ENCODE results near the gene SLC38A6. TPM values are rescaled to one million over a fixed set of nuclear protein-coding genes. Genes with fewer than 3 reads are reported as not detected.

Gene SLC38A6
- total RNA-seq, 1 donor from 2014 or later: 14.4 TPM

DNA sequence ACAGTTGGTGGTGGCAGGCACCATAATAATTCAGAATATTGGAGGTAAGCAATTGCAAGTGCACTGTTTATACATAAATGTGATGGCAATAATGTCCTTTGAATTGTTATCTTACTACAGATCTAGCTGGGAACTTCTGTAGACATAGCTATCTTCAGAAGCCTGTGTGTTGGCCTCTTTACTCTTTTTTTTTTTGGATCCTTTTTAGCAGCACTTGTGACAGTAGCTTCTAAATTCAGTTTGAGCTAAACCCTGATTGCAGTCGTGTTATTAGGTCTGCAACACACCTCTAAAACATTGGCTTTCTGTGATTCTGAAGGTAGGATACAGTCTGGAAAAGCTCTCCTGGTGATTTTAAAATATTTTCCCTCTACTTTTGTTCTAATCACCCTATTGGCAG is 38.5 kb downstream of the SLC38A6 start:
- H3K36me3 Mint-ChIP-seq (ENCODE audit: insufficient read depth): peaks cover 3% of the 10 kb centered on the region
- H3K9me3 Mint-ChIP-seq (ENCODE audit: low read depth): peaks cover 3% of the 10 kb centered on the region
- H3K4me3 Mint-ChIP-seq (ENCODE audit: low read depth): no peak overlapping the region
- TF ChIP-seq, protein P1, sequence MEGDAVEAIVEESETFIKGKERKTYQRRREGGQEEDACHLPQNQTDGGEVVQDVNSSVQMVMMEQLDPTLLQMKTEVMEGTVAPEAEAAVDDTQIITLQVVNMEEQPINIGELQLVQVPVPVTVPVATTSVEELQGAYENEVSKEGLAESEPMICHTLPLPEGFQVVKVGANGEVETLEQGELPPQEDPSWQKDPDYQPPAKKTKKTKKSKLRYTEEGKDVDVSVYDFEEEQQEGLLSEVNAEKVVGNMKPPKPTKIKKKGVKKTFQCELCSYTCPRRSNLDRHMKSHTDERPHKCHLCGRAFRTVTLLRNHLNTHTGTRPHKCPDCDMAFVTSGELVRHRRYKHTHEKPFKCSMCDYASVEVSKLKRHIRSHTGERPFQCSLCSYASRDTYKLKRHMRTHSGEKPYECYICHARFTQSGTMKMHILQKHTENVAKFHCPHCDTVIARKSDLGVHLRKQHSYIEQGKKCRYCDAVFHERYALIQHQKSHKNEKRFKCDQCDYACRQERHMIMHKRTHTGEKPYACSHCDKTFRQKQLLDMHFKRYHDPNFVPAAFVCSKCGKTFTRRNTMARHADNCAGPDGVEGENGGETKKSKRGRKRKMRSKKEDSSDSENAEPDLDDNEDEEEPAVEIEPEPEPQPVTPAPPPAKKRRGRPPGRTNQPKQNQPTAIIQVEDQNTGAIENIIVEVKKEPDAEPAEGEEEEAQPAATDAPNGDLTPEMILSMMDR (IDR thresholded peaks at IDR 0.05; ENCODE audit: unreplicated experiment): no peak
- peak overlapping the region; percentile 41 for H3K27ac Mint-ChIP-seq
- DNase-seq (ENCODE audit: low spot score, unreplicated experiment): no peak
- no peaks in the 10 kb centered on the region for H3K27me3 Mint-ChIP-seq
- no peaks in the 10 kb centered on the region for H3K4me1 Mint-ChIP-seq (ENCODE audit: low read depth)

DNA sequence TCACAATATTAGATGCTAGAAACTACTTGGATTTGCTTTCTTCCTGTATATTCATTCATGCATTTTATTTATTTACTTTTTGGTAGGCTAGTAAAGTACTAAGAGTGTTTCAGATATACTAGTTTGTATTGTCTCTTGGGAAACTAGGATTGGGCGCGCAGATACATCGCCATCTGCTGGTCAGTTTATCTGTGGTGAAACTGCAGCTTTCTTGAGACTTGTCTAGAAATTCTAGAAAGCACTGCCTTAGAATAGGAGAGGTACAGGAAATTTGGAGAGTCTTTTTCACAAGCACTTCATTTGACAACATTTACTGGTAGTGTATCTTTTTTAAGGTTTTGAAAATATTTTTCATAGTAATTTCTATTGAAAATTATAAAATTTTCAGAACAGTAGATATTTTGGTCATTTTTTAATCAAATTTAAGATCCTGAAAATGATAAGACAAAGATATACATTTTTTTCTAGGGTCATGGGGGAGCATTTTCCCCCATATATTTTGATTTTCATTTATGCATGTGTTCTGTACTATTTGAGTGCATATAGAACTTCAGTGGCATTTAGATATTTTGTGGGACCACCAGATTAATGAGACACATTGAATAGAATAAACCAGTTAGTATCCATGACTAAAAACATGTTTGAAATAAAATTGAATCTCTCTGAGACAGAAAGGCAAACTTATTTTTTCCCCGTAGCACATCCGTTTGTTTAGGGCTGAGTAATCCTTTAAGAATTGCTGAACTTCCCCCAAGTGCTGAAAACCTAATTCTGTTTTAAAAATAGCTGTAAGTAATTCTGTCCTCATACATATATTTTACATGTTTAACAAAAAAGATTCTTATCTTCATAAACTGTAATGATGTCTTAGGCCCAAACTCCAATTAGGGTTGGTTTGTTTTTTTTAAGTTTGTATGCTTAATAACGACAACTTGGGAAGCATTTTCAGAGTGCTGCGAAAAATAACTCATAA is 44.5 kb downstream of the SLC38A6 start:
- Mint-ChIP-seq H3K4me3 (ENCODE audit: low read depth) (no peak overlapping the region), H3K4me1 (ENCODE audit: low read depth) (no peaks in the 10 kb centered on the region), H3K27ac (no peak overlapping the region)

DNA sequence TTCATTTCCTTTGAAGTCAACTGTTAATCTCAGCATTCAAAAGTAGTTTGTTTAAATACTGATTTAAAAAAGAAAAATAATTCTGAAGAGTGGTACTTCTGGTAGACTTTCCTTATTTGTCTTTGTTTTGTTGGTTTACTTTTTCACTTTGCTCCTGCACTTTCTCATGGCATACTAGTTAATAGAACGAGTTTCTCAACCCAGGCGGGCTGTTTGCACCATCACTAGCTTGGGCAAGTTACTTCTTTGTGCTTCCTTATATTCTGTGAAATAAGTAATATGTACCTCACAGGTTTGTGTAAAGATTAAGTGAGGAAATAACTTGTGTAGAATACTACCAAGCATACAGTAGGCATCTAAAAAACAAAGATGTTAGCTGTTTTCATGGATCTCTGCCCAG is 45.5 kb downstream of the SLC38A6 start:
- Mint-ChIP-seq H3K4me1 (ENCODE audit: low read depth) (no peaks in the 10 kb centered on the region), H3K4me3 (ENCODE audit: low read depth) (no peak overlapping the region), H3K27ac (no peak overlapping the region), H3K27me3 (no peaks in the 10 kb centered on the region), H3K36me3 (ENCODE audit: insufficient read depth) (no peaks in the 10 kb centered on the region), H3K9me3 (ENCODE audit: low read depth) (no peaks in the 10 kb centered on the region)
- DNase-seq (ENCODE audit: low spot score, unreplicated experiment): no peak
- TF ChIP-seq, protein P1 (IDR thresholded peaks at IDR 0.05; ENCODE audit: unreplicated experiment): no peak

More for the DNA sequence above, 44.5 kb downstream of the SLC38A6 start:
- no peaks in the 10 kb centered on the region for H3K9me3 Mint-ChIP-seq (ENCODE audit: low read depth)
- H3K36me3 Mint-ChIP-seq (ENCODE audit: insufficient read depth): no peaks in the 10 kb centered on the region
- DNase-seq (ENCODE audit: low spot score, unreplicated experiment): peak; percentile 14
- H3K27me3 Mint-ChIP-seq: no peaks in the 10 kb centered on the region
- TF ChIP-seq, protein P1 (IDR thresholded peaks at IDR 0.05; ENCODE audit: unreplicated experiment): peak; percentile 95

DNA sequence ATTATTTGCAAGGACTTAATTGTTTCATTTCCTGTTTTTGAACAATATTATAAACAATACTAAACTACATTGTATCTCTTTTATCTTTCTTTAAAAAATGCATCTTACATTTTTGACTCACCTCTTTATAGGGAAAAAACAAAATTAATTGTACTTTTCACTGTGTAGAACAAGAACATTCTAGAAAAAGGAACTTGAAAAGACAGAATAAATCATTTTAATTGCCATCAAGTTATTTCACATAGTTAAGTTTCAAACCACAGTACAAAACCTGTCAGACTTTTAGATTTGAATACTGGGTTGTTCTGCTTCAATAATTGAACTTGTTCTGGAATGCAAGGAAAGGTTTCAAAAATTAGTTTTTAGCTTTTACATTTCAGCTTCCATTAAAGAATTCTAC is 50.0 kb downstream of the SLC38A6 start:
- H3K27ac Mint-ChIP-seq: no peak overlapping the region
- TF ChIP-seq, protein P1 (IDR thresholded peaks at IDR 0.05; ENCODE audit: unreplicated experiment): no peak
- H3K36me3 Mint-ChIP-seq (ENCODE audit: insufficient read depth): no peaks in the 10 kb centered on the region
- no peaks in the 10 kb centered on the region for H3K9me3 Mint-ChIP-seq (ENCODE audit: low read depth)
- H3K4me3 Mint-ChIP-seq (ENCODE audit: low read depth): no peak overlapping the region
- H3K27me3 Mint-ChIP-seq: no peaks in the 10 kb centered on the region
- no peaks in the 10 kb centered on the region for H3K4me1 Mint-ChIP-seq (ENCODE audit: low read depth)
- no peak for DNase-seq (ENCODE audit: low spot score, unreplicated experiment)

DNA sequence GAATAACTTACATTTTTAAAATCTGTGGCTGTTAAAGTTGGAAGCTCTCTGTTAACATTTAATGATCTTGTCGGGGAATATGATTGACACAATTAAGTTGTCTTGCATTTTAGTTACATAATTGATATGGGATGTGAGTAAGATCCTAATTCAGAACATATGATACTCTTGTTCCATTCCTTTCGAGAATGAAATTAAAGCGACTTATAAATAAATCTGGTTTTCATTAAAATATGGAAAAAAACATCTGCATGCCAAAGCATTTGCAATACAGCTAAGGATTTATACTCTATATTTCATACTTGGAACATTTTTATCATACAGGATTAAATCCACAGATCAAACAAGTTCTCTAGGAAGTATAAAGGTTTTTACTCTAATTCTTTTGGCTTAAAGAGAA is 52.0 kb downstream of the SLC38A6 start:
- Mint-ChIP-seq H3K36me3 (ENCODE audit: insufficient read depth) (no peaks in the 10 kb centered on the region), H3K9me3 (ENCODE audit: low read depth) (no peaks in the 10 kb centered on the region), H3K27me3 (no peaks in the 10 kb centered on the region), H3K4me1 (ENCODE audit: low read depth) (no peaks in the 10 kb centered on the region), H3K4me3 (ENCODE audit: low read depth) (no peak overlapping the region), H3K27ac (no peak overlapping the region)
- no peak for DNase-seq (ENCODE audit: low spot score, unreplicated experiment)
- TF ChIP-seq, protein P1 (IDR thresholded peaks at IDR 0.05; ENCODE audit: unreplicated experiment): no peak
